K562 (cell line): ENCODE data around the gene LRRC15. TPM values are rescaled to one million over a fixed set of nuclear protein-coding genes. Genes with fewer than 3 reads are reported as not detected.

Source experiments
- ARHGAP35 ChIP-seq: fragments of 450-650 bp; IDR thresholded peaks from 2 replicates; pipeline ENCODE4 v1.6.1; 2018; ENCODE audit not compliant: partially characterized antibody
- E2F8 ChIP-seq: fragments of 450-650 bp; IDR thresholded peaks from 2 replicates; pipeline ENCODE4 v1.7.1; 2018; ENCODE audit warnings: mild to moderate bottlenecking, low read depth; ENCODE audit not compliant: partially characterized antibody
- JUN ChIP-seq, 2 experiments: sonication (generic) in 1 of 2; formaldehyde crosslinking in 1 of 2; IDR thresholded peaks; 2 replicates each; pipeline versions ENCODE4 v1.6.1 to v1.8.0; 2012 to 2022; ENCODE audit warnings: borderline replicate concordance in 2 of 2, mild to moderate bottlenecking in 2 of 2, improper control_type of control experiment in 1 of 2, low read depth in 1 of 2, low read length in 1 of 2, missing genetic modification reagents in 1 of 2
- LARP7 ChIP-seq: fragments of 450-650 bp; IDR thresholded peaks from 2 replicates; pipeline ENCODE4 v1.6.1; 2016
- MAFK ChIP-seq: IDR thresholded peaks from 2 replicates; pipeline ENCODE4 v1.6.1; 2011; ENCODE audit warnings: low read length, improper control_type of control experiment
- MED1 ChIP-seq: sonication (generic); formaldehyde crosslinking; IDR thresholded peaks from 2 replicates; pipeline ENCODE4 v1.8.1; 2023; ENCODE audit warnings: missing genetic modification reagents, borderline replicate concordance
- RFX1 ChIP-seq: fragments of 450-650 bp; IDR thresholded peaks from 2 replicates; pipeline ENCODE4 v1.6.1; 2016; ENCODE audit warnings: mild to moderate bottlenecking, moderate library complexity
- RFX7 ChIP-seq: fragments of 250-450 bp; sonication (Bioruptor Pico); IDR thresholded peaks from 2 replicates; pipeline ENCODE4 v1.5.1; 2021; ENCODE audit warnings: mild to moderate bottlenecking
- SOX6 ChIP-seq: fragments of 450-650 bp; IDR thresholded peaks from 2 replicates; pipeline ENCODE4 v1.6.1; 2014; ENCODE audit warnings: mild to moderate bottlenecking
- TOE1 ChIP-seq, 2 experiments: fragments of 450-650 bp in 1 of 2; sonication (generic) in 1 of 2; formaldehyde crosslinking in 1 of 2; IDR thresholded peaks; 2 replicates each; pipeline versions ENCODE4 v1.7.1 to v1.8.0; 2016 to 2022; ENCODE audit warnings: borderline replicate concordance in 2 of 2, mild to moderate bottlenecking in 2 of 2, antibody characterized with exemption in 1 of 2, inconsistent platforms in 1 of 2, low read depth in 1 of 2, missing genetic modification reagents in 1 of 2, moderate library complexity in 1 of 2
- ZNF280B ChIP-seq: fragments of 250-450 bp; sonication (Bioruptor Pico); IDR thresholded peaks from 2 replicates; pipeline ENCODE4 v1.5.1; 2021; ENCODE audit warnings: mild to moderate bottlenecking
- ZNF395 ChIP-seq: fragments of 200-800 bp; sonication (Bioruptor generic); IDR thresholded peaks from 2 replicates; pipeline ENCODE4 v1.6.1; 2017; ENCODE audit warnings: missing genetic modification characterization, missing compliant biosample characterization
- ZNF57 ChIP-seq: fragments of 450-650 bp; formaldehyde crosslinking; IDR thresholded peaks from 2 replicates; pipeline ENCODE4 v1.4.0; 2020; ENCODE audit warnings: mild to moderate bottlenecking, moderate library complexity
- ZNF609 ChIP-seq: sonication (generic); formaldehyde crosslinking; IDR thresholded peaks from 2 replicates; pipeline ENCODE4 v1.8.1; 2023; ENCODE audit warnings: missing genetic modification reagents, mild to moderate bottlenecking, borderline replicate concordance
- polyA plus RNA-seq, 8 experiments: library from polyadenylated mRNA; depleted of rRNA in 4 of 8; stranded (reverse) in 5 of 8; unstranded in 3 of 8; fragments of >200 nt; fragmentation: Nextera tagmentation in 2 of 8; fragmentation: Illumina TruSeq in 1 of 8; extraction: Ambion mirVana in 2 of 8; extraction: Trizol in 1 of 8; gene quantifications; 2 replicates each; pipeline versions ENCODE4 v1.2.1 to v1.2.3, GENCODE V29; 2011 to 2014; ENCODE audit warnings: inconsistent platforms in 1 of 8, missing spikeins in 1 of 8
- total RNA-seq, 7 experiments: library from RNA; depleted of rRNA in 6 of 7; stranded (reverse); fragments of >200 nt in 6 of 7; fragmentation: Illumina TruSeq in 2 of 7; extraction: Trizol in 2 of 7; gene quantifications; 2 replicates each; pipeline versions ENCODE4 v1.2.1 to v1.2.3, GENCODE V29; 2011 to 2021; ENCODE audit warnings: low replicate concordance in 1 of 7

LRRC15 gene
- total and polyA plus RNA-seq, 9 of the 15 experiments (the other 6 are each of a cell fraction or from before 2014, with no cell fraction given), result not detected

GRCh38 chr3:194326192-194326967 is 43.2 kb downstream of the LRRC15 start (continued):
- TF ChIP-seq ZNF609 (CRISPR knock-in tag) (peak; percentile 19; the same call in 1 of the 2 replicates), RFX7 (CRISPR knock-in tag) (no peak), RFX1 (no peak), E2F8 (no peak), ZNF57 (CRISPR knock-in tag) (no peak), LARP7 (peak; percentile 83), ZNF395 (CRISPR knock-in tag) (no peak), MED1 (CRISPR knock-in tag) (no peak), JUN (IDR thresholded peaks at IDR 0.05; ENCODE audit: borderline replicate concordance, low read depth, low read length) (no peak), JUN (CRISPR knock-in tag; IDR thresholded peaks at IDR 0.05; ENCODE audit: borderline replicate concordance) (no peak), ZNF280B (CRISPR knock-in tag) (no peak), SOX6 (no peak), TOE1 (IDR thresholded peaks at IDR 0.05; ENCODE audit: borderline replicate concordance) (peak; percentile 73), TOE1 (CRISPR knock-in tag; IDR thresholded peaks at IDR 0.05; ENCODE audit: borderline replicate concordance, low read depth) (no peak), MAFK (no peak), ARHGAP35 (peak; percentile 75)
